GM12864 (cell line): ENCODE measurements around the gene VNN1.

Experiments
- DNase-seq: peaks from one replicate; pipeline ENCODE4 v3.0.0-alpha.2; 2011; ENCODE audit warnings: low read depth
- H3K4me3 ChIP-seq: 2 replicates; pipeline ENCODE4 v1.5.1; 2011; ENCODE audit warnings: mild to moderate bottlenecking, low read depth, low read length, control low read depth
- CTCF ChIP-seq: IDR thresholded peaks from 2 replicates; pipeline ENCODE4 v1.5.1; 2011; ENCODE audit warnings: low read depth, mild to moderate bottlenecking, moderate library complexity, low read length, control low read depth, inconsistent platforms; ENCODE audit errors: missing control alignments

The VNN1 gene

GRCh38 chr6:132695773-132696172 lies 18.1 kb downstream of the VNN1 start:
- DNase-seq, result no peak
- TF ChIP-seq CTCF, result no peak
- no peak overlapping the region for H3K4me3 ChIP-seq

- H3K4me3 ChIP-seq, result no peak overlapping the region
- DNase-seq, result no peak
- TF ChIP-seq CTCF, result no peak
Observed at GRCh38 chr6:132693478-132693877, 20.4 kb downstream of the VNN1 start.

GRCh38 chr6:132690678-132691077 lies 23.2 kb downstream of the VNN1 start:
- no peak for DNase-seq

GRCh38 chr6:132687306-132687705 lies 26.5 kb downstream of the VNN1 start:
- TF ChIP-seq CTCF, result no peak
- DNase-seq, result no peak
- no peak overlapping the region for H3K4me3 ChIP-seq

More at GRCh38 chr6:132690678-132691077, 23.2 kb downstream of the VNN1 start:
- H3K4me3 ChIP-seq, result no peak overlapping the region
- no peak for TF ChIP-seq CTCF

- no peak for TF ChIP-seq CTCF
Observed at GRCh38 chr6:132686531-132686930, 27.3 kb downstream of the VNN1 start.

GRCh38 chr6:132685009-132685408 lies 28.8 kb downstream of the VNN1 start:
- no peak for DNase-seq
- no peak for TF ChIP-seq CTCF
- no peak overlapping the region for H3K4me3 ChIP-seq

More at GRCh38 chr6:132686531-132686930, 27.3 kb downstream of the VNN1 start:
- DNase-seq, result no peak
- no peak overlapping the region for H3K4me3 ChIP-seq

- no peak for TF ChIP-seq CTCF
- H3K4me3 ChIP-seq, result no peak overlapping the region
- DNase-seq, result no peak
Observed at GRCh38 chr6:132684272-132684671, 29.6 kb downstream of the VNN1 start.
